Suprapubic skin (tissue), 4 donors: ENCODE results near the gene MYH10.

ENCODE experiments used
- EP300 ChIP-seq: sonication (generic); formaldehyde crosslinking; IDR thresholded peaks from one replicate; pipeline ENCODE4 v1.6.1; 2017; ENCODE audit warnings: antibody characterized with exemption
- POLR2AphosphoS5 ChIP-seq, 3 donors: sonication (generic); formaldehyde crosslinking; IDR thresholded peaks; one replicate each; pipeline ENCODE4 v1.6.1; 2017; ENCODE audit warnings: antibody characterized with exemption in 3 of 3
- TF ChIP-seq, protein P1 (sequence below), 2 donors: fragments of 200-600 bp in 1 of 2; fragments of 450-650 bp in 1 of 2; sonication (generic) in 1 of 2; IDR thresholded peaks; one replicate each; pipeline ENCODE4 v1.5.1; 2016 to 2019; ENCODE audit warnings: antibody characterized with exemption in 2 of 2, mild to moderate bottlenecking in 1 of 2, moderate library complexity in 1 of 2

- TF ChIP-seq POLR2AphosphoS5 (IDR thresholded peaks at IDR 0.05) (no peak), EP300 (no peak)
- TF ChIP-seq, protein P1, sequence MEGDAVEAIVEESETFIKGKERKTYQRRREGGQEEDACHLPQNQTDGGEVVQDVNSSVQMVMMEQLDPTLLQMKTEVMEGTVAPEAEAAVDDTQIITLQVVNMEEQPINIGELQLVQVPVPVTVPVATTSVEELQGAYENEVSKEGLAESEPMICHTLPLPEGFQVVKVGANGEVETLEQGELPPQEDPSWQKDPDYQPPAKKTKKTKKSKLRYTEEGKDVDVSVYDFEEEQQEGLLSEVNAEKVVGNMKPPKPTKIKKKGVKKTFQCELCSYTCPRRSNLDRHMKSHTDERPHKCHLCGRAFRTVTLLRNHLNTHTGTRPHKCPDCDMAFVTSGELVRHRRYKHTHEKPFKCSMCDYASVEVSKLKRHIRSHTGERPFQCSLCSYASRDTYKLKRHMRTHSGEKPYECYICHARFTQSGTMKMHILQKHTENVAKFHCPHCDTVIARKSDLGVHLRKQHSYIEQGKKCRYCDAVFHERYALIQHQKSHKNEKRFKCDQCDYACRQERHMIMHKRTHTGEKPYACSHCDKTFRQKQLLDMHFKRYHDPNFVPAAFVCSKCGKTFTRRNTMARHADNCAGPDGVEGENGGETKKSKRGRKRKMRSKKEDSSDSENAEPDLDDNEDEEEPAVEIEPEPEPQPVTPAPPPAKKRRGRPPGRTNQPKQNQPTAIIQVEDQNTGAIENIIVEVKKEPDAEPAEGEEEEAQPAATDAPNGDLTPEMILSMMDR (IDR thresholded peaks at IDR 0.05), result no peak
Observed at GRCh38 chr17:8442310-8442709, 188.2 kb downstream of the MYH10 start.
